ENCODE measurements around the gene COL8A2.

The COL8A2 gene

DNA sequence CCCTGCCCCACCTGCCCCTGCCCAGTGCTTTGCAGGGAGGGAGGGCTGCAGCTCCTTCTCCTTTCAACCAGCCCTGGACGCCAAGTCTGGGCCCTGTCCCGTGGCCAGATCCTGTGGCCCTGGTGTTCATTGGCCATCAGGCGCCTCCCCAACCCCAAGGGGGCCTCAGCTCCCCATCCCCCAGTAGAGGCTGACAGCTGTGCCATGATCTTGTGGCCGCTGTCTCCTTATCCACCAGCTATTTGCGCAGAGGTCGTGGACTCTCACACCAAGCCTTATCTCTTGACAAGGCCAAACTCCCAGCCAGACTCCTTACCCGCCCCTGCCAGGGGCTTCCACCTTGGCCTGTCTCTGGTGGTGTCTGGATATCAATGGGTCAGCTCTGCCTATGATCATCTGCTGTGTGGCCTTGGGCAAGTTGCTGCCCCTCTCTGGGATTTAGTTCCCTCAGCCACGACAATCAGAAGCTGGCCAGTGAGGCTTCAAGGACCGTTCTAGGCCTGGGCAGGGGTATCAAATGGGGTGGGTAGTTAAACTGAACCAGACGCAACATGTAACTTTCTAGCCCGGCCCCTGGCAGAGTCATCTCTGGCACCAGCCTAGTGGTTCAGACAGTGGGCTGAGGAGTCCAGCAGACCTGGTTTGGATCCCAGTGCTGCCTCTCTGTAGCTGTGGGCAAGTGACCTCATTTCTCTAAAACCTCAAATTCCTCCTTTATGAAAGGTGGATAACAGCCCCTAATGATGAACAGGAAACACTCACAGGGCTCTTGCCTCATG lies 3.3 kb upstream of the COL8A2 start:
- no peaks in the 10 kb centered on the region for H3K36me3 ChIP-seq (ENCODE audit: control insufficient read depth, insufficient read depth, low read length)
- peaks cover 4% of the 10 kb centered on the region for H3K27me3 ChIP-seq (ENCODE audit: control insufficient read depth, insufficient read depth, low read length)
- H3K4me1 ChIP-seq (ENCODE audit: control insufficient read depth, insufficient read depth, low read length), result peaks cover 1% of the 10 kb centered on the region
- no peak overlapping the region for H3K27ac ChIP-seq (ENCODE audit: low read depth, low read length)
- no peak overlapping the region for H3K4me3 ChIP-seq (ENCODE audit: low read length)
- H3K9ac ChIP-seq (ENCODE audit: low read length), result no peak overlapping the region

DNA sequence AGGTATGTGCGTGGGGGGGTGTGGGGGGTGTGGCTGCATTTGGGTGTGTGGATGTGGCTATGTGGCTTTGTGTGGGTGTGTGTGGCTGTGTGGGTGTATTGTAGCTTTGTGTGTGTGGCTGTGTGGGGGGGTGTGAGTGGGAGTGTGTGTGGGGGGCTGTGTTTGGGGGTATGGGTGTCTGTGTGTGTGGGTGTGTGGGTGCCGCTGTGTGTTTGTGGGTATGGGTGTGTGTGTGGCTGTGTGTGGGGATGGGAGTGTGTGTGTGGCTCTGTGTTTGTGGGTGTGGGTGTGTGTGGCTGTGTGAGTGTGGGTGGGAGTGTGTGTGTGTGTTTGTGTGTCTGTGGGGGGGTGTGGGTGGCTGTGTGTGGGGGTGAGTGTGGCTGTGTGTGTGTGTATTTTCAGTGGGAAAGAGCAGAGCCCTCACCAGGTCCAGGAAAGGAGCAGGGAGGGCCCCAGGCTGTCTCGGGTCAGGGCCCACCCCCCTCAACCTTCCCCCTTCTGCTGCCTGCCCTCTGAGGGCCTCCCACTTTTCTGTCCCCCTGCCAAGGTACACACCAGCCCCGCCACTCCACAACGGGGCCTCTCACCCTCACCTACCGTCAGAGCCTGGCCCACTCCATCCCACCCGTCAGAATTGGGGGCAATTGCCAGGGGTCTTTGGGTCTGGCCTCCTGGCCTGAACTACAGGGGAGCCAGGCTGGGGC lies 1.9 kb upstream of the COL8A2 start:
- Histone ChIP-seq H3K4me1 (ENCODE audit: control insufficient read depth, insufficient read depth, low read length) (no peaks in the 10 kb centered on the region), H3K36me3 (ENCODE audit: control insufficient read depth, insufficient read depth, low read length) (no peaks in the 10 kb centered on the region), H3K27me3 (ENCODE audit: control insufficient read depth, insufficient read depth, low read length) (peaks cover 4% of the 10 kb centered on the region), H3K27ac (ENCODE audit: low read depth, low read length) (no peak overlapping the region), H3K9ac (ENCODE audit: low read length) (no peak overlapping the region), H3K4me3 (ENCODE audit: low read length) (no peak overlapping the region)

DNA sequence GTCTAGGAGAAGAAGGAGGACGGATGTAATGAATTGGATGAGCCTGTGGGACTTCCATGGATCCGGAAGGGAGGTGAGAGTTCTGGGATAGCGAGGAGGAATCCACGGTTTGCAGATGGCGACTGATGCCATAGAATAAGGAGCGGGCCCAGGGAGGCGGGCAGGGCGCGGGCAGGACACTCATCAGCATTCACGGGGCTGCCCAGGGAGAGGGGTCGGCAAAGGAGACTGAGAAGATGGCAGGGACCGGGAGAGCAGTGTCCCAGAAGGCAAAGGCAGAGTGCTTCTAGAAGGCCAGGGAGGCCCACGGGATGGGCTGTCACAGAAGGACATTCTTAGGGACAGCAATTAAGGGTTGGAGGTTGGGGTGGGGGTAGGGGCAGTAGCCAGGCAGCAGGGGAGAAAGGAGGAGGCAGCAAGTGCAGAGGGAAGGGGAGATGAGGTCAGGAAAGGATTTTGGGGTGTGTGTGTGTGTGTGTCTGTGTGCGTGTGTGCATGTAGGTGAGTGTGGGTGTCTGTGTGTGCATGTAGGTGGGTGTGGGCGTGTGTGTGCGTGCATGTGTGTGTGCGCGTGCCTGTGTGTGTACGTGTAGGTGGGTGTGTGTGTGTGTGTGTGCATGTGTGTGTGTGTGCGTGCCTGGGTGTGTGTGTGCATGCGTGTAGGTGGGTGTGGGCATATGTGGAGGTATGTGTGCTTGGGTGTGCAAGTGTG lies 1.1 kb upstream of the COL8A2 start:
- Histone ChIP-seq H3K36me3 (ENCODE audit: control insufficient read depth, insufficient read depth, low read length) (no peaks in the 10 kb centered on the region), H3K27me3 (ENCODE audit: control insufficient read depth, insufficient read depth, low read length) (peaks cover 4% of the 10 kb centered on the region), H3K4me1 (ENCODE audit: control insufficient read depth, insufficient read depth, low read length) (no peaks in the 10 kb centered on the region), H3K9ac (ENCODE audit: low read length) (no peak overlapping the region), H3K4me3 (ENCODE audit: low read length) (no peak overlapping the region), H3K27ac (ENCODE audit: low read depth, low read length) (no peak overlapping the region)

GRCh38 chr1:36124404-36125128 lies 456 bp downstream of the COL8A2 start:
- no peaks in the 10 kb centered on the region for H3K4me1 ChIP-seq (ENCODE audit: control insufficient read depth, insufficient read depth, low read length)
- no peaks in the 10 kb centered on the region for H3K36me3 ChIP-seq (ENCODE audit: control insufficient read depth, insufficient read depth, low read length)
- no peak overlapping the region for H3K9ac ChIP-seq (ENCODE audit: low read length)
- peaks cover 4% of the 10 kb centered on the region for H3K27me3 ChIP-seq (ENCODE audit: control insufficient read depth, insufficient read depth, low read length)
- peak overlapping the region; percentile 32 for H3K27ac ChIP-seq (ENCODE audit: low read depth, low read length)
- peak overlapping the region; percentile 24 for H3K4me3 ChIP-seq (ENCODE audit: low read length)

GRCh38 chr1:36123356-36123755 lies 1.7 kb downstream of the COL8A2 start:
- H3K4me3 ChIP-seq (ENCODE audit: low read length), result no peak overlapping the region
- H3K4me1 ChIP-seq (ENCODE audit: control insufficient read depth, insufficient read depth, low read length), result no peaks in the 10 kb centered on the region
- no peaks in the 10 kb centered on the region for H3K36me3 ChIP-seq (ENCODE audit: control insufficient read depth, insufficient read depth, low read length)
- H3K27ac ChIP-seq (ENCODE audit: low read depth, low read length), result no peak overlapping the region
- H3K27me3 ChIP-seq (ENCODE audit: control insufficient read depth, insufficient read depth, low read length), result peaks cover 4% of the 10 kb centered on the region
- no peak overlapping the region for H3K9ac ChIP-seq (ENCODE audit: low read length)

GRCh38 chr1:36122062-36123030 lies 2.7 kb downstream of the COL8A2 start:
- peaks cover 4% of the 10 kb centered on the region for H3K27me3 ChIP-seq (ENCODE audit: control insufficient read depth, insufficient read depth, low read length)
- no peak overlapping the region for H3K9ac ChIP-seq (ENCODE audit: low read length)
- H3K4me1 ChIP-seq (ENCODE audit: control insufficient read depth, insufficient read depth, low read length), result no peaks in the 10 kb centered on the region
- H3K4me3 ChIP-seq (ENCODE audit: low read length), result no peak overlapping the region
- H3K36me3 ChIP-seq (ENCODE audit: control insufficient read depth, insufficient read depth, low read length), result no peaks in the 10 kb centered on the region
- H3K27ac ChIP-seq (ENCODE audit: low read depth, low read length), result no peak overlapping the region

DNA sequence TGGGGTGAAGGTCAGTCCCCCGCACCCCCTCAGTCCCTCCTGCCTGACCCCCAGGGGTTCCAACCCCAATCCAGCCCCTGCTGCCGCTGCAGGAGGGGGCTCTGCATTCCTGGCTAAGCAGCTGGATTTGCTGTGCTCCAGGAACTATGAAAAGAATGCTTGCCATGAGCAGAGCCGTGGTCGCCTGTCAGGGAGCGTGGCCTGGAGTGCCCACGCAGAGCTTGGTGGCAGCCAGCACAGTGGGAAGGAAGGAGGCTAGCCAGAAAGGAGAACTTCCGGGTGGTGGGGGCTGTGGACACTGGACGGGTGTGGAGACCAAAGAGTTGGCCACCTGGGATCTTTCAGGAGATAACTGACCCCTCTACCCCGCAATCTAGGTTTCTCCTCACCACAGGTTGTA lies 5.6 kb downstream of the COL8A2 start:
- H3K4me3 ChIP-seq (ENCODE audit: low read length), result no peak overlapping the region
- no peak overlapping the region for H3K27ac ChIP-seq (ENCODE audit: low read depth, low read length)
- H3K4me1 ChIP-seq (ENCODE audit: control insufficient read depth, insufficient read depth, low read length), result peaks cover 12% of the 10 kb centered on the region
- H3K27me3 ChIP-seq (ENCODE audit: control insufficient read depth, insufficient read depth, low read length), result no peaks in the 10 kb centered on the region
- H3K9ac ChIP-seq (ENCODE audit: low read length), result no peak overlapping the region
- H3K36me3 ChIP-seq (ENCODE audit: control insufficient read depth, insufficient read depth, low read length), result no peaks in the 10 kb centered on the region

GRCh38 chr1:36118447-36119204 lies 6.4 kb downstream of the COL8A2 start:
- H3K36me3 ChIP-seq (ENCODE audit: control insufficient read depth, insufficient read depth, low read length), result no peaks in the 10 kb centered on the region
- no peaks in the 10 kb centered on the region for H3K27me3 ChIP-seq (ENCODE audit: control insufficient read depth, insufficient read depth, low read length)
- H3K27ac ChIP-seq (ENCODE audit: low read depth, low read length), result no peak overlapping the region
- H3K4me1 ChIP-seq (ENCODE audit: control insufficient read depth, insufficient read depth, low read length), result peaks cover 12% of the 10 kb centered on the region
- no peak overlapping the region for H3K9ac ChIP-seq (ENCODE audit: low read length)
- no peak overlapping the region for H3K4me3 ChIP-seq (ENCODE audit: low read length)

DNA sequence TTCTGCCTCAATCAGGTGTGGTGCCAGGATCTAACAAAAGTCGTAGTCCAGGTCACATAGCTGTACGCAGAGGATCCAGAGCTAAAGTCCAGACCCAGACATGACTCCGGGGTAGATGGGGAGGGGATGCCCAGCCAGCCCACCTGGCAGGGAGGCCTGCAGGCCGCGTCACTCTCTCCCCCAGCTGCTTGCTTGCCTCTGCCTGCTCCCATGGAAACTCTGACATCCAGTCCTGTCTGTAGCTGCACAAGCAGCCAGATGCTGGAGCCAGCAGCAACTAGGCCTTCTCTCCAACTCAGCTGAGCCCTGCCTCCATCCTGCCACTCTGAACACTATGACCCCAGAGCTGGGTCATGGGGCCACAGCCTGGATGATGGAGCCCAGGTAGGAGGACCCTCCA lies 8.1 kb downstream of the COL8A2 start:
- H3K9ac ChIP-seq (ENCODE audit: low read length), result no peak overlapping the region
- peaks cover 12% of the 10 kb centered on the region for H3K4me1 ChIP-seq (ENCODE audit: control insufficient read depth, insufficient read depth, low read length)
- H3K27me3 ChIP-seq (ENCODE audit: control insufficient read depth, insufficient read depth, low read length), result no peaks in the 10 kb centered on the region
- H3K27ac ChIP-seq (ENCODE audit: low read depth, low read length), result no peak overlapping the region
- H3K4me3 ChIP-seq (ENCODE audit: low read length), result no peak overlapping the region
- H3K36me3 ChIP-seq (ENCODE audit: control insufficient read depth, insufficient read depth, low read length), result no peaks in the 10 kb centered on the region

GRCh38 chr1:36115931-36116330 lies 9.1 kb downstream of the COL8A2 start:
- Histone ChIP-seq H3K9ac (ENCODE audit: low read length) (no peak overlapping the region), H3K4me1 (ENCODE audit: control insufficient read depth, insufficient read depth, low read length) (peaks cover 12% of the 10 kb centered on the region), H3K27ac (ENCODE audit: low read depth, low read length) (peak overlapping the region; percentile 14)

GRCh38 chr1:36115200-36115669 lies 9.8 kb downstream of the COL8A2 start:
- Histone ChIP-seq H3K27ac (ENCODE audit: low read depth, low read length) (peak overlapping the region; percentile 74), H3K27me3 (ENCODE audit: control insufficient read depth, insufficient read depth, low read length) (no peaks in the 10 kb centered on the region), H3K36me3 (ENCODE audit: control insufficient read depth, insufficient read depth, low read length) (no peaks in the 10 kb centered on the region), H3K4me1 (ENCODE audit: control insufficient read depth, insufficient read depth, low read length) (peaks cover 12% of the 10 kb centered on the region), H3K4me3 (ENCODE audit: low read length) (no peak overlapping the region), H3K9ac (ENCODE audit: low read length) (no peak overlapping the region)

More at GRCh38 chr1:36115931-36116330, 9.1 kb downstream of the COL8A2 start:
- Histone ChIP-seq H3K27me3 (ENCODE audit: control insufficient read depth, insufficient read depth, low read length) (no peaks in the 10 kb centered on the region), H3K4me3 (ENCODE audit: low read length) (no peak overlapping the region), H3K36me3 (ENCODE audit: control insufficient read depth, insufficient read depth, low read length) (no peaks in the 10 kb centered on the region)

Measured in rectal smooth muscle tissue (tissue), 1 donor.